Sigmoid colon (tissue), 7 donors: Measurements from ENCODE around the gene NKX6-2. TPM values are rescaled to one million over a fixed set of nuclear protein-coding genes. Genes with fewer than 3 reads are reported as not detected.

ENCODE experiments used
- DNase-seq: peaks from one replicate; pipeline ENCODE4 v3.0.0-alpha.2; 2019
- H3K27ac ChIP-seq, 4 donors: fragments of 200-600 bp; sonication (generic); one replicate each; pipeline ENCODE4 v1.5.1; 2016 to 2019; ENCODE audit warnings: mild to moderate bottlenecking in 1 of 4
- H3K27me3 ChIP-seq, 3 donors: fragments of 200-600 bp; sonication (generic); one replicate each; pipeline ENCODE4 v1.5.1; 2019; ENCODE audit warnings: mild to moderate bottlenecking in 1 of 3
- H3K36me3 ChIP-seq, 4 donors: fragments of 200-600 bp; sonication (generic); one replicate each; pipeline ENCODE4 v1.5.1; 2016 to 2019
- H3K4me1 ChIP-seq, 4 donors: fragments of 200-600 bp; sonication (generic); one replicate each; pipeline ENCODE4 v1.5.1; 2017 to 2019
- H3K4me3 ChIP-seq, 4 donors: fragments of 200-600 bp; sonication (generic); one replicate each; pipeline ENCODE4 v1.5.1; 2017 to 2019; ENCODE audit warnings: mild to moderate bottlenecking in 2 of 4, moderate library complexity in 1 of 4
- H3K9me3 ChIP-seq, 4 donors: fragments of 200-600 bp in 3 of 4; sonication (generic) in 3 of 4; one replicate each; pipeline versions ENCODE4 v1.5.1 to v1.6.1; 2013 to 2019
- EP300 ChIP-seq, 4 donors: sonication (generic); formaldehyde crosslinking; IDR thresholded peaks; one replicate each; pipeline ENCODE4 v1.6.1; 2017; ENCODE audit warnings: antibody characterized with exemption in 4 of 4
- POLR2A ChIP-seq, 2 donors: fragments of 450-650 bp; IDR thresholded peaks; one replicate each; pipeline ENCODE4 v1.6.1; 2016; ENCODE audit warnings: antibody characterized with exemption in 2 of 2, mild to moderate bottlenecking in 2 of 2, moderate library complexity in 2 of 2
- POLR2AphosphoS5 ChIP-seq, 4 donors: sonication (generic); formaldehyde crosslinking; IDR thresholded peaks; one replicate each; pipeline ENCODE4 v1.6.1; 2017; ENCODE audit warnings: antibody characterized with exemption in 4 of 4
- WGBS, 2 donors: extraction: QIAGEN DNeasy Blood & Tissue Kit; methylation state at CpG; one replicate each; pipeline ENCODE4 v1.1.7; 2013; 5-methylcytosine and 5-hydroxymethylcytosine counted together
- intact Hi-C: fragments of 100-400 bp; cut with DNase I; formaldehyde crosslinking; loops from one replicate; pipeline ENCODE4 v1.15.1; 2023
- polyA plus RNA-seq, 3 donors: library from polyadenylated mRNA; stranded (reverse); fragments of 200-250 nt; gene quantifications; one replicate each; pipeline ENCODE4 v1.2.3, GENCODE V29; 2013
- total RNA-seq, 4 donors: library from RNA; depleted of rRNA; stranded (reverse); fragments of >200 nt; gene quantifications; one replicate each; pipeline ENCODE4 v1.1.0, GENCODE V29; 2016
- TF ChIP-seq, protein P1 (sequence below), 4 experiments: fragments of 450-650 bp in 3 of 4; fragments of 200-600 bp in 1 of 4; IDR thresholded peaks; one replicate each; pipeline ENCODE4 v1.5.1; 2016 to 2019; ENCODE audit warnings: antibody characterized with exemption in 4 of 4, mild to moderate bottlenecking in 3 of 4, moderate library complexity in 2 of 4
- donor health status: healthy with polysubstance abuse.
- donor health status: Bipolar disorder and iron deficiency.
- donor health status: healthy.

Gene NKX6-2
- total and polyA plus RNA-seq, 7 donors, result 0.01 to 0.60 TPM; not detected in 5

GRCh38 chr10:132803416-132804210 is 17.7 kb upstream of the NKX6-2 start:
- WGBS, 2 donors, result 77 to 88% methylated on average over 34 of the region's 34 CpGs
- TF ChIP-seq, protein P1, sequence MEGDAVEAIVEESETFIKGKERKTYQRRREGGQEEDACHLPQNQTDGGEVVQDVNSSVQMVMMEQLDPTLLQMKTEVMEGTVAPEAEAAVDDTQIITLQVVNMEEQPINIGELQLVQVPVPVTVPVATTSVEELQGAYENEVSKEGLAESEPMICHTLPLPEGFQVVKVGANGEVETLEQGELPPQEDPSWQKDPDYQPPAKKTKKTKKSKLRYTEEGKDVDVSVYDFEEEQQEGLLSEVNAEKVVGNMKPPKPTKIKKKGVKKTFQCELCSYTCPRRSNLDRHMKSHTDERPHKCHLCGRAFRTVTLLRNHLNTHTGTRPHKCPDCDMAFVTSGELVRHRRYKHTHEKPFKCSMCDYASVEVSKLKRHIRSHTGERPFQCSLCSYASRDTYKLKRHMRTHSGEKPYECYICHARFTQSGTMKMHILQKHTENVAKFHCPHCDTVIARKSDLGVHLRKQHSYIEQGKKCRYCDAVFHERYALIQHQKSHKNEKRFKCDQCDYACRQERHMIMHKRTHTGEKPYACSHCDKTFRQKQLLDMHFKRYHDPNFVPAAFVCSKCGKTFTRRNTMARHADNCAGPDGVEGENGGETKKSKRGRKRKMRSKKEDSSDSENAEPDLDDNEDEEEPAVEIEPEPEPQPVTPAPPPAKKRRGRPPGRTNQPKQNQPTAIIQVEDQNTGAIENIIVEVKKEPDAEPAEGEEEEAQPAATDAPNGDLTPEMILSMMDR (IDR thresholded peaks at IDR 0.05), result no peak
- TF ChIP-seq EP300 (IDR thresholded peaks at IDR 0.05) (no peak), POLR2A (IDR thresholded peaks at IDR 0.05) (no peak), POLR2AphosphoS5 (IDR thresholded peaks at IDR 0.05) (no peak)
- Histone ChIP-seq H3K4me3 (no peak overlapping the region), H3K27ac (no peak overlapping the region), H3K27me3 (no peaks in the 10 kb centered on the region), H3K36me3 (no peaks in the 10 kb centered on the region), H3K9me3 (peaks cover 0 to 3% (median 1%) of the 10 kb centered on the region in 4 donors), H3K4me1 (no peaks in the 10 kb centered on the region)
- intact Hi-C loops, result no loop called here
- DNase-seq, result peak; percentile 48

- Histone ChIP-seq H3K9me3 (peaks cover 0 to 3% (median 1%) of the 10 kb centered on the region in 4 donors), H3K27ac (no peak overlapping the region), H3K27me3 (no peaks in the 10 kb centered on the region), H3K4me1 (no peaks in the 10 kb centered on the region), H3K4me3 (no peak overlapping the region), H3K36me3 (no peaks in the 10 kb centered on the region)
- intact Hi-C loops, result no loop called here
- 71 to 81% methylated on average over 16 of the region's 16 CpGs for WGBS, 2 donors
- TF ChIP-seq POLR2AphosphoS5 (IDR thresholded peaks at IDR 0.05) (no peak), EP300 (IDR thresholded peaks at IDR 0.05) (no peak), POLR2A (IDR thresholded peaks at IDR 0.05) (no peak)
- TF ChIP-seq, protein P1 (IDR thresholded peaks at IDR 0.05), result no peak
- DNase-seq, result peak; percentile 52
Observed at GRCh38 chr10:132802694-132803320, 16.9 kb upstream of the NKX6-2 start.

GRCh38 chr10:132802048-132802447 is 16.1 kb upstream of the NKX6-2 start:
- no peak for DNase-seq
- Histone ChIP-seq H3K4me3 (no peak overlapping the region), H3K36me3 (no peaks in the 10 kb centered on the region), H3K27ac (no peak overlapping the region), H3K27me3 (no peaks in the 10 kb centered on the region), H3K9me3 (peaks cover 0 to 3% (median 1%) of the 10 kb centered on the region in 4 donors), H3K4me1 (no peaks in the 10 kb centered on the region)
- 84 to 89% methylated on average over 8 of the region's 8 CpGs for WGBS, 2 donors
- intact Hi-C loops, result no loop called here
- TF ChIP-seq EP300 (IDR thresholded peaks at IDR 0.05) (no peak), POLR2AphosphoS5 (IDR thresholded peaks at IDR 0.05) (no peak), POLR2A (IDR thresholded peaks at IDR 0.05) (no peak)
- TF ChIP-seq, protein P1 (IDR thresholded peaks at IDR 0.05), result no peak

- 86 to 89% methylated on average over 11 of the region's 11 CpGs for WGBS, 2 donors
- no peaks in the 10 kb centered on the region for H3K36me3 ChIP-seq
- no peaks in the 10 kb centered on the region for H3K27me3 ChIP-seq
- peaks cover 0 to 3% (median 1%) of the 10 kb centered on the region in 4 donors for H3K9me3 ChIP-seq
- intact Hi-C loops, result no loop called here
- TF ChIP-seq, protein P1 (IDR thresholded peaks at IDR 0.05), result no peak
- TF ChIP-seq POLR2A (IDR thresholded peaks at IDR 0.05) (no peak), EP300 (IDR thresholded peaks at IDR 0.05) (no peak), POLR2AphosphoS5 (IDR thresholded peaks at IDR 0.05) (no peak)
- H3K27ac ChIP-seq, result no peak overlapping the region
- H3K4me1 ChIP-seq, result no peaks in the 10 kb centered on the region
- DNase-seq, result peak; percentile 52
- H3K4me3 ChIP-seq, result no peak overlapping the region
Observed at GRCh38 chr10:132799865-132800264, 13.9 kb upstream of the NKX6-2 start.
